GM10847 (cell line): ENCODE data around the gene CACFD1.

ENCODE experiments used
- POLR2A ChIP-seq: IDR thresholded peaks from 2 replicates; pipeline ENCODE4 v1.6.1; 2011; ENCODE audit not compliant: insufficient read length; ENCODE audit errors: extremely low read depth

Gene CACFD1

DNA sequence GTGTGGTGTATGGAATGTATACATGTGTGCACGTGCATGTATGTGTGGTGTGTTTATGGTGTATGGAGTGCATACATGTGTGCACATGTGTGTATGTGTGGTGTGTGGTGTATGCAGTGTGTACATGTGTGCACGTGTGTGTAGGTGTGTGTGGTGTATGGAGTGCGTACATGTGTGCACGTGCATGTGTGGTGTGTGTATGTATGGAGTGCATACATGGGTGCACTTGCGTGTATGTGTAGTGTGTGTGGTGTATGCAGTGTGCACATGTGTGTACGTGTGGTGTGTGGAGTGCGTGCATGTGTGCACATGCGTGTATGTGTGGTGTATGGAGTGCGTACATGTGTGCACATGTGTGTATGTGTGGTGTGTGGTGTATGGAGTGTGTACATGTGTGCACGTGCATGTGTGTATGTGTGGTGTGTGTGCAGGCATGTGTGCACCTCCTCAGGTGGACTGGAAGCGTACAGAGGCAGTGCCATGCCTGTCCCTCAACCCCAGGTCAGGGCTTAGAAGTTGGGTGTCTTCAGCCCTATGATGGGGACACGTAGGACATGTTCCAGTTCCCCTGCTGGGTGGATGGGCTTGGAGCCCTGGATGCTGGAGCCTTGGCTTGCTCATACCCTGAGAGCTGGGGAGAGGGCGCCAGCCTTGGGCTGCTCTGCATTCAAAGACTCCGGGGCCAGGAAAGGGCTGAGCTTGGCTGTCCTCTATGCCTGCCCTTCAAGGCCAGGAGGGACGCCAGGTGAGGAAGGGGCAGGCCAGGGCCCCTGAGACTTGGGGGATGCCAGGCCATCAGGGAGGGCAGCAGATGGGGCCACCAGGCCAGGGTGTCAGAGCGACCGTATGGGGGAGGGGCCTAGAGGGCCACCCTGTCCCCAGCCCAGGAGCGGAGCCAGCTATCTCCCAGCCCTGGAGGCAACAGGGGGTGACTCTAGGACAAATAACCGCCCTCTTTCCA lies 52.8 kb downstream of the CACFD1 start:
- TF ChIP-seq POLR2A, result no peak

DNA sequence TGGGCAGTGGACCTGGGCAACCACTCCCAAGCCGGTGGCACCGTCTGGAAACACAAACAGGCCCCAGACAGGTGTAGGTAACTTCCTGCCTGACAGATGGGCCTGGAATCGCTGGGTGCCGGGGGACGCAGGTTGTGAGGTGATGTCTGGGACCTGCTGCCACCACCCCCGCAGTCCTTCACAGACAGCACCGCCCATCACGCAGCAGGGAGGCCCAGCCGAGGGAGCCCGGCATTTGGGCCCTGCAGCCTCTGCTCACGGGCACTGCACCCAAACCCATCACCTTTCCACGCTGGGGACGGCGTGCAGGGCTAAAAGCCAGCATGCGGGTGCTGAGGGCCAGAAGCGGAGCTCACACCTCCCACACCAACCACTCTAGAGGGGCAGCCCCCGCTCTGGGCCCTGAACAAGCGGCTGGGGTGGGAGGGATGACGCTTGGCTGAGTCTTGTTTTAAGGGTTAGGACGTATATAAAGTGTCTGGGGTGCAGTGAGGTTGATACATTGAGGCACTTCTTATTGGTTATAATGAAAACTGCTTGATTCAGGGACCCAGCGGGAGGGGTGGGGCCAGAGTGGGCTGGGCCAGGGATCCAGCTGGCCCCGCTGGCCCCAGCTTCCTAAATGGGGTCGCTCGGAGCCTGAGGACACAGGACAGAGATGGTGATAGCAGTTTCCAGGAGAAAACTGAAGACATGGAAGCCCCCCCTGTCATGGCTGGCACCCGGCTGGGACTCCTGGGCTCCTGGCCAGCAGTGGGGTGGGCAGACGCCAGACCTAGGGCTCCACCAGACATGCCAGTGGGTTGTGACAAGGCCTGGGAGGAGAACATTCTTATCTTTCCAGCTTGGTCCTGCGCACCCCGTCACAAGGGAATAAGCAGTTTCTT lies 53.7 kb downstream of the CACFD1 start:
- TF ChIP-seq POLR2A, result no peak

DNA sequence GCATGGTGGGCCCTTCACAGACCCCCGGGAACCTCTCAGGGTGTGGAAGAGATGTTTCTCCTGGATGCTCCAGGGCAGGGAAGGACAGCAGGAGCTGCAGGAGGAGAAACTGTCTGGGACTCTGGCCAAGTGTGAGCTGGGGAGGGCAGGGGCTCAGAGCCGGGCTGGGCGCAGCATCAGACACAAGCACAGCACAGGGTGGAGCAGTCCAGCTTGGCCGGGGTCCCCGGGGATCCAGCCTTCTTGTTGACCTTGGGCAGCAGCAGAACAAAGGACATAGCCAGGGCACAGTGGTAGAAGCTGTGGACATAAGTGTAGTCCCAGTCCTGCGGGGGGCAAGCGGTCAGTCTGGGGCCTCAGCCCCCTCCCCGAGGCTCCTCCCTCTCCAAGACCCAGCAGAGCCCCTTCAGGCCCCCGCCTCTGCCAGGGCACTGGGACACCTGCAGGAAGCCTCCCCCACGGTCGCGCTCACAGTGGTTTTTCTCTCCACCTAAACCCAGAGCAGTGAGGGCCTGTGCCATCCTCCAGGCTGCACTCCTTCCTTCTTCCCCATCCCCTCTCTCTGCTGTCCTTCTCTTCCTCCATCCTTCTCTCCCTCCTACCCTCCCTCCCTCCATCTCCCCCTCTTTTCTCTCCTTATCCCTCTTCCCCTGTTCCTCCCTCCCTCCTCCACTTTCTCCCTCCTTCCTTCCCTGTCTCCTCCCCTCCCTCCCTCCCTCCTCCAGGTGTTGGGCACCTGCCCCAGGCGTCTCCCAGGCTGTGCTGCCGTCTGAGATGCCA lies 54.9 kb downstream of the CACFD1 start:
- no peak for TF ChIP-seq POLR2A

DNA sequence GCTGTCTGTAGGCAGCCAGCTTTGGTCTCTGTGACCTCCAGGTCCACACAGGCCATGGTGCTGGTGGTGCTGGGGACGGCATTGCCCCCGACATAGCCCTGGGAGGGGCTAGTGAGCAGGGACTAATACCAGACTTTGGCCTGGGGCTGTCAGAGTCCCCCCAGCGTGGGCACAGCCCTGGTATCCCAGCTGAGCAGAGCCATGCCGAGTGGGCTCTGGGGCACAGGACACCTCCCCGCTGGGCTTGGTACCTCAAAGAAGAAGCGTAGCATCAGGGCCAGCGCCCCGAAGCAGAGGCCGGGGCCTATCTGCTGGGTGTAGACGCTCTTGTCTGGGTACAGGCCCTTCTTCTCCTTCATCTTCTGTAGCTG lies 55.4 kb downstream of the CACFD1 start:
- no peak for TF ChIP-seq POLR2A

DNA sequence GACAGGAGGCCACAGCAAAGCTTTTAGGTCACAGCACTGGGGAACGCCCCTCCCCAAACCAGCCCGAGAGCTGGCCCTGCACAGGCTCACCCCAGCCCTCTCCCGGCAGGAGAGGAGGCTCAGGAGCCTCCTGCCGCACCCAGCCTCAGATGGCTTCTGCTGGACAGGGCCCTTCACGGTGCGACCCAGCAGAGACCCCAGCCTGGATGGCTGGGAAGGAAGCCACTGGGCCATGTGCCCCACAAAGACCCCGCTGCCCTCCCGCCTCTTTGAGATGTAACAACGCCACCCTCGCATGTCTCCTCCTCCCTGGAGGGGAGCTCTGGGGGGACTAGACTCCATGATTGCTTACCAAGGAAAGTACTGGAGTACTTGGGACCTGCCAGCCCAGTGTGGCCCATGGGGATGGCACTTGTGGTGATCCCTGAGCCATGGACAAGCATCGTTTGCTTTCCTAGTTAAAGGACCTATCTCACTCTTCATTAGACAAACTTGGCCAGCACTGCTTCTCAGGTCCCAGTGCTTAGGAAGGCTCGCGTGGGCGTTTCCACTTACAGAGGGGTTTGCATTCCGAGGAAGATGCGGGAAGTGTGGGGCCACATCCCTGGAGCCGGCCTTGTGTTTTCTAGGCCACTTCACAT lies 56.0 kb downstream of the CACFD1 start:
- TF ChIP-seq POLR2A, result no peak

DNA sequence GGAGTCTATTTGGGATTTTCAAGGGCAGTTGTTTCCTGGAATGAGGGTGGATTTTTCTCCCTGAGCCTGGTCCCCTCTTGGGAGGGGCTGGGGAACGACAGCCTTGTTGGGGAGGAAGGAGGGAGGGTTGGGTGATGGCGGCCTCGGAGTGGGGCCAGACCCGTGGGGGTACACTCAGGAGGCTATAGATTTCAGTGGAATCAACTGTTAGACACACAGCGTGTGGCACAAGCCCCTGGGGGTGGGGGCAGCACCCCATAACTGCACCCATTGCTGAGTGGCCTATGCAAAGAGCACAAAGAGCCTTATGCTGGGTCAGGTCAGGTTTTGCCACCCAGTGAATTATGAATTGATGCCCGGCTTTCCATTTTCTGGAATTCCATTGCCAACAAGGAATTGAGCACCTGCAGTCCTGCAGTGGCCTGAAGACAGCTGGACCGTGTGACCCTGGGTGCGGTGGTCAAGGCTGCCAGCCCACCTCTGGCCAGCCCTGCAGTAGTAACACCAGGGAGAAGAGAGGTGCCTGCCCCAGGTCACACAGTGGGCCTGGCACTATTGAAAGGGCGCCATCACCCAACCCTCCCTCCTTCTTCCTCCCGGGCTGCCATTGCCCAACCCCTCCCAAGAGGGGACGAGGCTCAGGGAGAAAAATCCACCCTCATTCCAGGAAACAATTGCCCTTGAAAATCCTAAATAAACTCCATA lies 56.6 kb downstream of the CACFD1 start:
- TF ChIP-seq POLR2A, result no peak

DNA sequence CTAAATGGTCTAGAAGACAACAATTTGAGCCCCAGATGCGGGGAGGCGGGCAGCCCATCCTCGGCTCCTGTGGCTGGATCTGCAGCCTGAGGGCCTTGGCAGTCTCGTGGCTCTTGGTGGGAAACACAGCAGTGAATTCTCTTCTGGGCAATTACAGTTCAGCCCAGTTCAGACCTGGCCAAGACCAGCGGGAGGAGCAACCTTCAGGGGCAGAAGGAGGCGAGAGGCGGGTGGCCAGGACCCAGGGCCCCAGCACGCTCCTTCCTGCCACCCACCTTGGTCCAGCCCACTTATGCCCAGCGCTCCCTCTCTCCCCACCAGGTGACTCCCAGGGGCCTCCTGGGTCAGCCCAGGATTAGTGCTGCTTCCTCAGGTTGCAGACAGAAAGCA lies 57.2 kb downstream of the CACFD1 start:
- no peak for TF ChIP-seq POLR2A

DNA sequence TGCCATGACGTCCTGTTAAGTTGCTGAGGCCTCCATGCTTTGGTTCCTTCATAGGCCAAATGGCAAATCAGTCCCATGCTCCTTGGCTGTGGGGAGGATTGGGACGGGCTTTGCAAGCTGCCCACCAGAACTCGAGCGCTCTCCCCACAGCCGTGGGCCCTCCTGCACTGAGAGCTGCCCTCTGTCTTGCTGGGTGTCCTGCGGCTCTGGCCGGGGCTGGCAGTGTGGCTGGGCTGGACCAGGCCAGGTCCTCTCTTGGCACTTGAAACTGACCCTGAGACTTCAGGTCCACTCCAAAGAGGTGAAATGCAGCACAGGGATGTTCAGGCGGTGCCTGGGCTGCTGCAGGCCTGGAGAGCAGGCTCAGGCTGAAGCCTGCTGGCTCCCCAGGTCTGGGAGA lies 57.9 kb downstream of the CACFD1 start:
- TF ChIP-seq POLR2A, result no peak

DNA sequence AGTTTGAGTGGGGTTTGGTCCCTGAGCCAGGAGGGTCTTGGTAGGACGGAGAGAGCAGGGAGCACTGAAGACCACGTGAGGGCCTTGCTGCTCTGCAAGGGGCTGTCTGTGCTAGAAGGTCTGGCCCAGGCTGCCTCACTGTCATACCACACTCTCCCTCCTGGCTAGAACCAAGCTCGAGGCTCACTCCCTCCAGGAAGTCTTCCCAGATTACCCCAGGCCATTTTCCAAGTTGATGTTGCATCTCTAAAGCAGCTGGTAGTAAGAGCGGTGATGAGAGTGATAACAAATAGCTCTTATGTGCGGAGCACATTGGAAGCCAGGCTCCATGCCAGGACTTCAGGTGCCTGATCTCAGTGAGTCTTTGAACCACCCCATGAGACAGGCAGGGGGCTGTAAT lies 58.4 kb downstream of the CACFD1 start:
- TF ChIP-seq POLR2A, result no peak

DNA sequence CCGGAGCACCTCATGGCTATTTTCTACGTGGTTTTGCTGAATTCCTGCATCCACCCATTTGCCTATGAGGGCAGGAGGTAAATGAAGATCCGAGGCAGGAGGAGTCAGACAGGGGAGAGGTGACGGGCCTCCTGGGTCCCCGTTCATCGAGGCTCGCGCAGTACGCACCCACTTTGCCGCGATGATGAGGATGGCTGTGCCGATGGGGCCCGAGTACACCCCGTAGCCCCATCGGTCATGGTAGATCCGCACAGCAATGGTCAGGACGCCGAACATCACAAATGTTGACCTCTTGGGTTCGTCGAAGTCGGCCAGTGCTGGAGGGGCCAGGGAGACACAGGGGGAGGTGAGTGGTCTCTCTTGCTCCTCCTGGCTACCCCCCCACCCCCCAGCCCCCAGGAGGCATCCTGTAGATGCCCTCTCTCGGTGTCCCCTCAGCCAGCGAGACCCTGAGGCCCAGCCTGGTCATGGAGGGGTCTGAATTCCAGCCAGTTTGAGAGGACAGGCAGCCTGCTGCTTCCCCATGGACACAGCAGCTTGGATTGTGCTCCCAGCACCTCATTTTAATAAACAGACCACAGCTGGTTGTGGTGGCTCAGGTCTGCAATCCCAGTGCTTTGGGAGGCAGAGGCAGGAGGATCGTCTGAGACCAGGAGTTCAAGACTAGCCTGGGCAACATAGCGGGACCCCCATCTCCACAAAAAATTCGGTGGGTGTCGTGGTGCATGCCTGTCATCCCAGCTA lies 59.1 kb downstream of the CACFD1 start:
- TF ChIP-seq POLR2A, result no peak

DNA sequence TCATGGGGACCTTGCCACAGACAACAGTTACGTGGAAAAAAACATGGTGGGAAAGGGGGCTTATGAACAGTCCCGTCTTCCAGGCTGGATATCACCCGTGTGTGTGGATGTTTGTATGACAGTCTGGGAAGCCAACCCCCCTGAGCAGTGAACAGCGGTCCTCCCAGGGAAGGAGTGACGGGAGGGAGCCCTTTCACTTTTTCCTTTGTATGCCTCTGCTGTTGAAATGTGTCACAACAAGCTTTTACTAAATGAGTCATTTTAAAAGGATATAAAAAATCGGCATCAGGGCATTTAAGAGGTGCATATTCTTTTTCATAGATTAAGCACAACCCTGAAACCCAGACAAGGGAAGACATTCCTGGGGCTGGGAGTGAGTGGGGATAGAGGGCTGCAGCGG lies 59.9 kb downstream of the CACFD1 start:
- no peak for TF ChIP-seq POLR2A

DNA sequence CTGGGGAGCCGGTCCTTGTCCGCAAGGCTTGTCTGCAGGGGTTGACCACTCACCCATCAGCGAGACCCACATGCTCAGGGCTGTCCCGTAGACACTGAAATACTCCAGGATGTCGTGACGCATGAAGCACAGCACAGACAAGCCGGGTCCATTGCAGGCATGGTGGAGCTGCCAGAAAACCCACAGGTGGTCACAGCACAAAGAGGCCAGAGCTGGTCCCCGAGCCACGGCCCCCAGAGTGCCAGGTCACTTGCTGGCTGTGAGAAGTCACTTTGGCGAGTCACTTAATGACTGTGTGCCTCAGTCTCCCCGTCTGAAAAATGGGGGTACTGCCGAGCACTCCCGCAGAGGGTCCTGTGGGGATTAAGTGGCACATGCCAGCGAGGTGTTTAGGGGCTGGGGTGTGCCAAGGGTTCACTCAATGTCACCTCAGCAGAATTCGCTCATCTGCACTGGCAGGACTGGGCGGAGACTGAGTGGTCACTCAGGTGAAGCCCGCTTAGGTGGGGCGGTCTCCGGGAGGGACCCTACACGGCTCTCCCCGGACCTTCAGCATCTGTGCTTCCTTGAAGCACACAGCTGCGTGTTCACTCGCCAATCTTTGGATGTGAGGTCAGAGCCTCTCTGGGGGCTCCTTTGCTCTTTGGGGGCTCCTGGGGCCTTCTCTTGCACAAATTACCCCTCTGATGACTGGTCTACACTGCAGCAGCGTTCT lies 60.5 kb downstream of the CACFD1 start:
- no peak for TF ChIP-seq POLR2A
